Activated T-cell treated with anti-CD3 and anti-CD28 coated beads, Interleukin-2, amount 50 U/mL, for 24 hours (primary cell): ENCODE data around the gene APBA2.

Source experiments
- DNase-seq: peaks from one replicate; pipeline ENCODE4 v3.0.0-alpha.2; 2020
- H3K27ac Mint-ChIP-seq: 2 replicates; pipeline ENCODE4 v1.8.0; 2020; ENCODE audit warnings: mild to moderate bottlenecking, mixed read lengths
- H3K27me3 Mint-ChIP-seq: 2 replicates; pipeline ENCODE4 v1.8.0; 2020; ENCODE audit warnings: mixed read lengths
- H3K36me3 Mint-ChIP-seq: 2 replicates; pipeline ENCODE4 v1.8.0; 2020; ENCODE audit warnings: low read depth, mixed read lengths
- H3K4me1 Mint-ChIP-seq: 2 replicates; pipeline ENCODE4 v1.8.0; 2020; ENCODE audit warnings: low read depth, mixed read lengths
- H3K4me3 Mint-ChIP-seq: 2 replicates; pipeline ENCODE4 v1.8.0; 2020; ENCODE audit warnings: mild to moderate bottlenecking, moderate library complexity, mixed read lengths
- H3K9me3 Mint-ChIP-seq: 2 replicates; pipeline ENCODE4 v1.8.0; 2020; ENCODE audit warnings: mixed read lengths

Gene APBA2

DNA sequence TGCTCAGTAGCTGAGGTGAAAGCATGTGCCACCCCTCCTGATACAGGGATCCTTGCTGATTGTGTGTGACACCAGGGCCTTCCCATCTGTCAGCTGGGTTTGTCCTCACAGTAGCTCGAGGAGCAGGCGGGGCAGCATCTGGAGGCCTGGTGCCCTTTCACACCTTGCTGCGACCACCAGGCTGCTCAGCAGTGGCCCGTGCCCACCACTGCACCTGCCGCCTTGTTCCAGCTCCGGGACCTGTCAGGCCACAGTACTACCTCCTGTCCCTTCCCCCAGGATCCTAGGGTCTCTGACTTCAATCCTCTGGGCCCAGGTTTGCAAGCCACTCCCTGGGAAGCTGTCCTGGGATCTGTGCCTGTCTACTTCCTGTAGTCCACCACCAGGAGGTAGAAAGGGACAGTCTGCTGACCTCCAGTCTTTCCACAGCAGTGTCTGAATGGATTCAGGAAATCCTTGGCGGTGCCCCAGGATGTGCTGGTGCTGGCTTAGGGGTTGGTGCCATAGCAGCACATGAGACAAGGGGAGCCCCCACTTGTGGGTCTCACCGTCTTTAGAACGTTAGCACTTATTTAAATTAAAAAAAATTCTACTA lies 27.5 kb downstream of the APBA2 start:
- H3K27ac Mint-ChIP-seq: no peak overlapping the region
- H3K9me3 Mint-ChIP-seq: no peaks in the 10 kb centered on the region
- DNase-seq: peak; percentile 24
- peaks cover 46% of the 10 kb centered on the region for H3K4me1 Mint-ChIP-seq
- H3K4me3 Mint-ChIP-seq: no peak overlapping the region
- H3K27me3 Mint-ChIP-seq: no peaks in the 10 kb centered on the region
- H3K36me3 Mint-ChIP-seq: peaks cover 5% of the 10 kb centered on the region

DNA sequence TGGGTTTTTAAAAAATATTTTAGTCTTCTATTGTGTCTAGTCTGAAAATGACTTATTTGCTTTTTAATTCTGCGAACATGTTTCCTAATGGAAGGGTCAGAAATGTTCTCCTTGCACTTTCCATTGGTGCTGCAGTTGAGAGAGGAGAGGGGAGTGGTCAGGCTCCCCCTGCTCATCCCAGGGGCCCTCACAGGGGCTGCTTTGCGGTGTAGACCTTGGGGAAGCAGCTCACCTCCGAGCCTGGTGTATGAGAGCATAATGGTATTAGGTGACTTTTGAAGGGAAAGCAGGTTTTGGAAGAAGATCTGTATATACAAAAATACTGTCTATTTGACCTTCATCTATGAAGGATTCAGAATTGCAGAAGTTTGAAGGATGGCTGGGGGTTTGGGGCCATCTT lies 28.3 kb downstream of the APBA2 start:
- Mint-ChIP-seq H3K4me3 (no peak overlapping the region), H3K27ac (no peak overlapping the region), H3K27me3 (no peaks in the 10 kb centered on the region), H3K4me1 (peaks cover 45% of the 10 kb centered on the region), H3K36me3 (peaks cover 5% of the 10 kb centered on the region), H3K9me3 (no peaks in the 10 kb centered on the region)
- no peak for DNase-seq

DNA sequence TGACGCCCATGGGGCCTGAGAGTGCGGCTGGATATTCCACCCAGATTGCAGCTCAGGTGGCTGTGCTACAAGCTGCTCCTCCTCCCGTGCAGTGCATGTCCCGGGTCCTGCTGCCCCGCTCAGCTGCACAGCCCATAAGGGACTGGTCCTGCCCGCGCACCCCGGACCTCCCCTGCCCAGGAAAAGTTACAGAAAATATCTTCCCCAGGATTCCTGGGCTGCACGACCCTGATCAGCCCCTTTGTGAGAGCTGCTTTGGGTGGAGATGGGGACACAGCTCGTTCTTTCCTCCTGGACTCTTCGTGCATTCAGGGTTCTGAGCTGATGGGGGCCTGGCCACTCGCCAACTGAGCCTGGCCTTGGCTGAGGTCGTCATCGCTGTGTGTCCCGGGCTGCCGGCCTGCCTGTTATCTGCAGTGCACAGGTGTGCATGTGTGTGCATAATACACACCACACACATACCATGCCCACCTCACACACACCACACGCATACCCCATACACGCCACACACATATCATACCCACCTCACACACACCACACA lies 28.8 kb downstream of the APBA2 start:
- H3K36me3 Mint-ChIP-seq: peaks cover under 1% of the 10 kb centered on the region
- peaks cover 46% of the 10 kb centered on the region for H3K4me1 Mint-ChIP-seq
- H3K9me3 Mint-ChIP-seq: no peaks in the 10 kb centered on the region

DNA sequence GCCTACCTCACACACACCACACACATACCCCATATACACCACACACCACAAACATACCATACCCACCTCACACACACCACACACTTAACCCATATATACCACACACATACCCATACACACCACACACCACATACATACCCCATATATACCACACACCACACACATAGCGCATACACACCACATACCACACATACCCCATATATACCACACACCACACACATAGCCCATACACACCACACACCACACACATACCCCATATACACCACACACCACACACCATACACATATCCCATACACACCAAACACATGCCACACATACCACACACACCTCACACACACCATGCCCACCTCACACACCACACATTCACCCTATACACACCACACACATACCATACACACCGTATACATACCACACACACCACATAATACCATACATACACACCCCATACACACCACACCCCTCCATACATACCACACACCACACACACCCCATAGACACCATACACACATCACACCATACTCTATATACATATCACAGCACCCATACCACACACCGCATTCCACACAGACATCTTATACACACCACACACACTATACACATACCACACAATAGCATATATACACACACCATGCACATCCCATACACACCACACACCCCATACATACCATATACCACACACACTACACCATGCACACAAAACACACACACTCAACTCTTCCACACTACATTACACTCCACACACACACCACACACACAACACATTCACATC lies 29.5 kb downstream of the APBA2 start:
- Mint-ChIP-seq H3K27ac (no peak overlapping the region), H3K9me3 (no peaks in the 10 kb centered on the region), H3K27me3 (no peaks in the 10 kb centered on the region), H3K4me3 (no peak overlapping the region), H3K4me1 (peaks cover 49% of the 10 kb centered on the region), H3K36me3 (no peaks in the 10 kb centered on the region)
- peak; percentile 7 for DNase-seq

More for the DNA sequence above, 28.8 kb downstream of the APBA2 start:
- Mint-ChIP-seq H3K27ac (no peak overlapping the region), H3K27me3 (no peaks in the 10 kb centered on the region), H3K4me3 (no peak overlapping the region)
- peak; percentile 28 for DNase-seq

DNA sequence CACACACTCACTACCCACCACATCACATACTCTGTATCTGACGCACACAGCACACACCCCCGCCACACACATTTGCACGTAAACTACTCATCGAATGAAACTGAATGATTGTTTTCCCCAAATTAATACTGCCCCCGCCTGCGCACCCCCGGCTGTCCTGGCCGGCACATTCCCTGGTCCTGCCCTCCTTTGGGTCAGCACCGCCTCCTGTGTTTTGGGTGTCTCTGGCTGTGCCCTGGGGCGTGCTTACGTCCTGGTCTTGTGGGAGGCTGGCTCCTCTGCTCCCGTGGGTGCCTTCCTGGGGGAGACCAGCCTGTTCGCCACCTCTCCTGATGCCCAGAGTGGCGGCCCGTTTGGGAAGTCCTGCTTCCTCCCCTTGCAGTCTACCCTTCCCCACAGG lies 30.2 kb downstream of the APBA2 start:
- no peak overlapping the region for H3K27ac Mint-ChIP-seq
- no peaks in the 10 kb centered on the region for H3K36me3 Mint-ChIP-seq
- H3K4me3 Mint-ChIP-seq: no peak overlapping the region
- no peaks in the 10 kb centered on the region for H3K9me3 Mint-ChIP-seq
- DNase-seq: peak; percentile 25
- H3K27me3 Mint-ChIP-seq: no peaks in the 10 kb centered on the region
- H3K4me1 Mint-ChIP-seq: peaks cover 54% of the 10 kb centered on the region

DNA sequence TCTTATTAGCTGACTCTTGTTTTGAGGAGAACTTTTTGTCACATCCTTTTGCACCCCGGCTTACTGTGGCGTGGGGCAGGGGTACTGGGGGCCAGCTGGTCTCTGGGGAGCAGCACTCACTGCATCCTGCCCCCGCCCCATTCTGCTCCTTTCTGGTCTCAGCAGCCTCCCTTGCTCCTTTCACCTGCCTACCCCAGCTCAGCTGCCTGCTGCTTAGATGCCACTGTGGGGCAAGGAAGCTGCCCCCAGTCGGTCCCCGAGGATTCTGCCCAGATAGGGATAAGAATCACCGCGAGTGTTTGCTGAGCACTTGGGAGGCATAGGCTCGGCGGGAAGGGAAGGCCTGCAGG lies 32.0 kb downstream of the APBA2 start:
- Mint-ChIP-seq H3K36me3 (peaks cover 9% of the 10 kb centered on the region), H3K4me1 (peaks cover 54% of the 10 kb centered on the region), H3K4me3 (no peak overlapping the region), H3K27me3 (no peaks in the 10 kb centered on the region), H3K27ac (peak overlapping the region; percentile 26), H3K9me3 (no peaks in the 10 kb centered on the region)
- no peak for DNase-seq

DNA sequence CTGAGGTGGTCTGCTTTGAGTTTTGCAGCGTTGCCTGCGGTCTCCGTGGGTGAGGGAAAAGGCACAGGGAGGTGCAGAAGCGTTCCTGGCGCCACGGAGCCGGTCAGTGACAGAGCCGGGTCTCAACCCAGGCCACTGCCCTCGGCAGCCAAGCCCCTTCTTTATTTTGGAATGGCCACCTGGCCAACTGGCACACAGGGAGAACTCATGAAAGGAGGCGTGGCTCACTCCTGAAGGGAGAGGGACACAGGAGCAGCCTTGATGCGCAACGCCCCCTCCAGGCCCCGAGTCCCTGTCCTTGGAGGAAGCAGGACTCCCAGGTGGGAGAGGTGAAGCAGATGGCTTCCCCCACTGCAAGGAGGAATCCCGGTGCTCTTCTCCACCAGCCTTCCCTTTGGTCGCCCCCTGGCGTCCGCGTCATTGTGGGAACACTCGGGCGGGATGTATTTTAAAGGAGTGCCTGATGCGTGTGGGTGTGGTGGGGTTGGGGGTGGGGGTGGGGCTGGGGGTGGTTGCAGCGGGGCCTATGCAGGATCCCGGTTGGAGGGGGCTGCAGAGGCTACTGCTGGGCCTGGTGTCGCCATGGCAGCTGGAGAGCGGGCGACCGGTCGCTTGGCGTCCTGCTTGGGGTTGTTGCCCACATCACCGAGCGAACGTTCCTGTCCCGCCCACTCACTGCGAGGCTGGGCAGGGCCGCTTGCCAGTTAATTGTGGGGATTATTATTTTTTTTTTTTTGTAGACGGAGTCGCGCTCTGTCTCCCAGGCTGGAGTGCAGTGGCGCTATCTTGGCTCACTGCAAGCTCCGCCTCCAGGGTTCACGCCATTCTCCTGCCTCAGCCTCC lies 32.6 kb downstream of the APBA2 start:
- H3K27me3 Mint-ChIP-seq: no peaks in the 10 kb centered on the region
- H3K9me3 Mint-ChIP-seq: no peaks in the 10 kb centered on the region
- no peak for DNase-seq
- H3K4me3 Mint-ChIP-seq: peak overlapping the region; percentile 71
- peak overlapping the region; percentile 82 for H3K27ac Mint-ChIP-seq
- H3K4me1 Mint-ChIP-seq: peaks cover 57% of the 10 kb centered on the region
- peaks cover 15% of the 10 kb centered on the region for H3K36me3 Mint-ChIP-seq

DNA sequence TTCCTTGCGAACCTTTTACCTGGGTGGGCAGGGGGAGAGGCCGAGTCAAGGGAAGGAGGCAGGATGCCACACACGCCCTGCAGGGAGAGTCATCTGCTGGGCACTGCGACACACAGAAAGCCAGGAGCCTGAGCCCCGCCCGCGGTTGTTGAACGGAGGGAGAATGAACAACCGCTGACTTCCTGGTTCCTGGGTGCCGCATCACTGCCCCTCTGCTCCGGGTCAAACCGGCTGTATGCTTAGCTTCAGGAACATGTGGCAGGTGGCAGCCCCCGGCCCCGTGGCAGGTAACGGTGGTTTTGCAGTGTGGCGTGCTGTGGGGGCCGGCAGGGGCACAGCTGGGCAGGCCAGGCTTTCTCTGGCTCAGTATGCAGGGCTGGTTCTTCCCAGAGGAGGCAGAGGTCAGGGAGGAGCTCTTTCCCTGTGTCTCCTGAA lies 33.4 kb downstream of the APBA2 start:
- H3K27ac Mint-ChIP-seq: peak overlapping the region; percentile 82
- H3K4me3 Mint-ChIP-seq: peak overlapping the region; percentile 71
- no peaks in the 10 kb centered on the region for H3K9me3 Mint-ChIP-seq
- peaks cover 60% of the 10 kb centered on the region for H3K4me1 Mint-ChIP-seq
- H3K27me3 Mint-ChIP-seq: no peaks in the 10 kb centered on the region
- DNase-seq: peak; percentile 63
- H3K36me3 Mint-ChIP-seq: peaks cover 23% of the 10 kb centered on the region

DNA sequence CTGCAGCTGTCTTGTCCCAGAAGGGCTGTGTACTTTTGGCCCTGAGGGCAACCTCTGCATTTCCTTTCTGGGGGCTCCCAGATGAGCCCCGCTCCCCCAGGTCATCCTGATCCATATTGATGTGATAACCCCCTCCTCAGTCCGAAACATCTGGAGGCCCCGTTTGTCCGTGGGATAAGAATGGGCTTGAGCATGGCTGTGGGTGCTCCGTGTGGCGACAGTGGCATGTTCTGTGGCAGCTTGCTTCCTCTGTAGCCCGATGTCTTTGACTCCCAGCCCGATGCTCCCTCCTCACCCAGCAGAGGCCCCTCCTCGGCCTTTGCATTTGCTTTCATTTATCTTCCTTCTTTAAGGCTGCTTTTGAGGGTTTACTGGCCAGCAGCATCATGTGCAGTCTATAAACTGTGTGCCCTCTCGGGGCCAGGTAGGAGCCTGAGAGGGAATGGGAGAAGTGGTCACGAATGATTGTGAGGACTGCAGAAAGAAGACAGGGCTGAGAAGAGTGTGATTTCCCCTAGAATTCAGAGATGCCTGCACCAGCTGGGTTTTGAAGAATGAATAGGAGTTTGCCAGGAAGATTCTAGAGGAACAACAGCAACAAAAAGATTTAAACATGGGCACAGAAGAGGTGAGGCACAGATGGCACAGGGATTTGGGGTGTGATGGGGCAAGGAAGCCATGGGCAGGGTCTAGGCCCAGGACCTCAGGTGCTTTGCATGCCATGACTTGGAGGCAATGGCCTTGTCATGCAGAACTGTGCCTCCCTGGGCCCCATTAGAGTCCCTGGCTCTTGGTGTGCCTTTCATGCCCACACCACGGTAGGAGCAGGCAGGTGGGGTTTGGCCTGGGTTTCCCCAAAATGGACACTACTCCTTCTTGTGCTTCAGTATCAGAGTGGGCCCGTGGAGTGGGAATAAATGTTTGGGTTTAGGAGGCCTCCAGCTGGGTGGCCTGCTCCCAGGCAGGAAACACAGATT lies 34.2 kb downstream of the APBA2 start:
- peak overlapping the region; percentile 71 for H3K4me3 Mint-ChIP-seq
- no peaks in the 10 kb centered on the region for H3K9me3 Mint-ChIP-seq
- peaks cover 25% of the 10 kb centered on the region for H3K36me3 Mint-ChIP-seq
- no peaks in the 10 kb centered on the region for H3K27me3 Mint-ChIP-seq
- DNase-seq: no peak
- H3K4me1 Mint-ChIP-seq: peaks cover 68% of the 10 kb centered on the region
- peak overlapping the region; percentile 82 for H3K27ac Mint-ChIP-seq

DNA sequence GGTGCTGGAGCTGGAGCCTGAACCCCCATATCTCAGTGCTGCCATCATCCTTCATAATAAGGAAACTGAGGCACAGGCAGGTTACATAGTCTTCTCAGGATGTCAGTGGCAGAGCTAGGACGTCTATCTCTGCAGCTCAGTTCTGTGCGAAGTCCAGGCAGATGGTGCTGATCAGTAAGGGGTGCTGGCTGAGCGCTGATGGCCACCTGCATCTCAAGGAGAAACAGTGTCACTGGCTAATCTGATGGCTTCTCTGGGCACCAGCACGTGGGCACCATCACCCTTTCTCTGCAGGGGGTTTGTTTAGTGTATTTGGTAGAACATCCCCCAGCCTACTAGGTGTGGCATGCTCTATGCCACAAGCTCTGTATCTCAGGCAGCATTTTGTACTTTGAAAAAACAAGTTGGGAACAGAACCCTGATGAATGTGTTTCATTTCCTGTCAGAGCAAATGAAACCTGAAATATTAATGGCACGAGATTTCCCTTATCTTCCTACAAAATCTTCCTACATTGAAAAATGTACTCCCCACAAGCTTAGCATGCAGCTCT lies 35.1 kb downstream of the APBA2 start:
- no peaks in the 10 kb centered on the region for H3K27me3 Mint-ChIP-seq
- no peaks in the 10 kb centered on the region for H3K9me3 Mint-ChIP-seq
- peaks cover 25% of the 10 kb centered on the region for H3K36me3 Mint-ChIP-seq
- peaks cover 71% of the 10 kb centered on the region for H3K4me1 Mint-ChIP-seq
- peak; percentile 31 for DNase-seq
- H3K27ac Mint-ChIP-seq: no peak overlapping the region
- no peak overlapping the region for H3K4me3 Mint-ChIP-seq

DNA sequence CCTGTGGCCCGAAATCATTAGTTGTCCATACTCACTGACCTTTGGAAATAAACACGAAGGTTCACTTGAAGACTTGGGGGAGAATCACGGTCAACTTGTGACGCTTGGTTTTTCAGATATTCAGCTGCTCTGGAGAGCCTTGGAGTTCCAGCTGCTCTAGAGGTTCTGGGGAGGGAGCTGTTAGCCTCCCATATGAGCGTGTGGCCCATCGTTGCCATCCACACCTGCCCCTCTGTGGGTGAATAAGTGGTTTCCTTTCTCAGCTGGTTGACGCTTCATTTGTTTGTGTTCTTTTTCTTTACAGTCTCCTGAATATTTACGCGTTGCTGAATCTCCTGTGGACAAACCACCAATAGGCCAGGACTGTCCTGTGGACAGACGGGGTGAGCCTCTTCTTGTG lies 35.6 kb downstream of the APBA2 start:
- Mint-ChIP-seq H3K9me3 (no peaks in the 10 kb centered on the region), H3K27ac (no peak overlapping the region), H3K4me3 (no peak overlapping the region), H3K36me3 (peaks cover 25% of the 10 kb centered on the region), H3K4me1 (peaks cover 73% of the 10 kb centered on the region), H3K27me3 (no peaks in the 10 kb centered on the region)
- peak; percentile 27 for DNase-seq

DNA sequence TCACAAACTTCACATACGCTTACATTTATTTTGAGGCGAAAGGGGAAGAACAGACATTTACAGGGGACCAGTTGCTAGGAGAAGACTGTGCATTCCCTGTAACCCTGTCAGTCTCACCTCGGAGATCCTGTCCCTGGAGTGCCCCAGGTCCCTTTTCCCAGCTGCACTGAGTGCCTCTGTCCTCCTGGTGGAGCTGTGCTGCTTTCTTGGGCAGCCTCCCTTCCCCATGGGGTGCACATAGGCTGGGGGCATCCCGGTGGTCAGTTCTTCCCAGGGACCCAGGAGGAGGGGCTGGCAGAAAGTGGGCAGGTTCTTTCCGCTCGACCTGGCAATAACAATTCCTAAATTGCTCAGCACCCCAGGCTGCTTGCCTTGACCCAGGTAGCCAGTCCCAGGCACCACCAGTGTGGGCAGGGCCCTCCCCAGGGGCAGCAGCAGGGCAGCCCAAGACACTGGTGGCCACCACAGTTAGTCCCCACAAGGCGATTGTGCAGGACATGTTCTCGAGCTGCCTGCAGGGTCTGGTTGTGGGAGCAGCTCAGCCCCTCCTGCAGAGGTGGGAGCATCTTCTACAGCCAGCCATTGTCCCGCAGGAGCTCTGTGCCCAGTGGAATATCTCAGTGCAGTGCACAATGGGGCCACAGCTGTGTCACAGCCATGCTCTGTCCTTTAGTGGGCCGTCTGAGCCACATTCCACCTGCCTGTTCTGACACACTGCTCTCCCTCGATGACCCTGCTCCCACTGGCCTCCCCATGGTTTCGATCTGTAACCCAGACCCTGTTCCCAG lies 36.3 kb downstream of the APBA2 start:
- Mint-ChIP-seq H3K27me3 (no peaks in the 10 kb centered on the region), H3K9me3 (no peaks in the 10 kb centered on the region), H3K4me3 (no peak overlapping the region), H3K4me1 (peaks cover 72% of the 10 kb centered on the region), H3K36me3 (peaks cover 25% of the 10 kb centered on the region), H3K27ac (no peak overlapping the region)
- DNase-seq: peak; percentile 28

DNA sequence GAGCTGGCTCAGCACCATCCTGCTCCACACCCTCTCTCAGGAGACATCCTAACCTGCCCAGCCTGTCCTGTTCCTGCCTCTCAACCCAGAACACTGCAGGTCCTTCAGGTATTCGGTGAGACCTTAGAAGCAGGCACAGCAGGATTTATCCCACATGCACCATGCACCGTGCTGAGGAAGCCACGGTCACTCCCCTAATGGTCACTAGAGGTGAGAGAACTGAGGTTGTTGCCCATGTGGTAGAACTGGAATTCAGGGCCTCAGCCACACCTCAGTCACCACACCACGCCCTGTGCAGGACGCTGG lies 36.9 kb downstream of the APBA2 start:
- Mint-ChIP-seq H3K4me1 (peaks cover 68% of the 10 kb centered on the region), H3K36me3 (peaks cover 27% of the 10 kb centered on the region), H3K9me3 (no peaks in the 10 kb centered on the region), H3K27me3 (no peaks in the 10 kb centered on the region), H3K4me3 (no peak overlapping the region), H3K27ac (no peak overlapping the region)
- DNase-seq: no peak
